RWPE1 (cell line): ENCODE data around the gene RPS3.
"Not testable (repeated sequence)": the region's sequence is repeated elsewhere in the genome, so short reads cannot be mapped to it uniquely, and the experiment has no call there.

ENCODE experiments used
- CTCF ChIA-PET: fragments of 350-600 bp; sonication (Branson Sonifier 250); formaldehyde crosslinking; extraction: SDS; loops from one replicate; lab custom pipeline; 2021; lab: Yijun Ruan, JAX
- POLR2A ChIA-PET: fragments of 400-600 bp; formaldehyde crosslinking; extraction: SDS; loops from one replicate; lab custom pipeline; 2020; ENCODE audit warnings: antibody characterized with exemption; ENCODE audit not compliant: low non-redundant PET; lab: Yijun Ruan, JAX
- DNase-seq: peaks from one replicate; pipeline ENCODE4 v3.0.0; 2012; ENCODE audit warnings: low spot score
- H3K27ac ChIP-seq: fragments of 450-650 bp; 2 replicates; pipeline ENCODE4 v1.5.1; 2017
- TF ChIP-seq, protein P1 (sequence below): fragments of 450-650 bp; conservative IDR thresholded peaks from 2 replicates; pipeline ENCODE4 v1.5.1; 2017; ENCODE audit warnings: low read depth, mild to moderate bottlenecking

The RPS3 gene

DNA sequence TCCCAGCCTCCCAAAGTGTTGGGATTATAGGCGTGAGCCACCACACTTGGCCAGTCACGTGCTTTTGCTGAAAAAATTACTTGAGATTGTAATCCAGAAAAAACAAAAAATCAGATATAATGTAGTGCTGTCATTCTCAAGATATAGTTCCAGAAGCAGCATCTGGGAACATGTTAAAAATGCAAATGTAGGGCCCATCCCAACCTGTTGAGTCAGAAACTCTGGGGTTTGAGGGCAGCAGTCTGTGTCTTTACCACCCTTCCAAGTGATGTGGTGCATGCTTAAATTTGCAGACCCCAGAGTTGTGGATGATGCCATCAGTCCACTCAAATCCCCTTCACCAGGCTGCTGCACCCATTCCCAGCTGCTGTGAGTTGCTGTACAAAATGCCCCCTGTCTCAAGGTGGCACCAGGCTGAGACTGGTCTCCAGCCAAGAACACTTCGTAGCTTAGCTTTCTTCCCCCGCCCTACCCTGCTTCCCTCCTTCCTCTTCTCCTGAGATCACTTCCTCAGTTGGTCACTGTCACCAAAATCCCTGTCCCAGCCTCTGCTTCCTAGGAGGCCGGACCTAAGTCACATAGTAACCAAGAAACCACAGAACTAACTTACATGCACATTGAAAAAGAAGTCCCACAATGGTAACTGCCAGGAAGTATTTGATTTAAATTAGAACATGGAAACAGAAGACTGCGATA lies 29.6 kb upstream of the RPS3 start:
- H3K27ac ChIP-seq = no peak overlapping the region
- ChIA-PET POLR2A (no interaction called here), CTCF (no interaction called here)
- no peak for DNase-seq
- TF ChIP-seq, protein P1, sequence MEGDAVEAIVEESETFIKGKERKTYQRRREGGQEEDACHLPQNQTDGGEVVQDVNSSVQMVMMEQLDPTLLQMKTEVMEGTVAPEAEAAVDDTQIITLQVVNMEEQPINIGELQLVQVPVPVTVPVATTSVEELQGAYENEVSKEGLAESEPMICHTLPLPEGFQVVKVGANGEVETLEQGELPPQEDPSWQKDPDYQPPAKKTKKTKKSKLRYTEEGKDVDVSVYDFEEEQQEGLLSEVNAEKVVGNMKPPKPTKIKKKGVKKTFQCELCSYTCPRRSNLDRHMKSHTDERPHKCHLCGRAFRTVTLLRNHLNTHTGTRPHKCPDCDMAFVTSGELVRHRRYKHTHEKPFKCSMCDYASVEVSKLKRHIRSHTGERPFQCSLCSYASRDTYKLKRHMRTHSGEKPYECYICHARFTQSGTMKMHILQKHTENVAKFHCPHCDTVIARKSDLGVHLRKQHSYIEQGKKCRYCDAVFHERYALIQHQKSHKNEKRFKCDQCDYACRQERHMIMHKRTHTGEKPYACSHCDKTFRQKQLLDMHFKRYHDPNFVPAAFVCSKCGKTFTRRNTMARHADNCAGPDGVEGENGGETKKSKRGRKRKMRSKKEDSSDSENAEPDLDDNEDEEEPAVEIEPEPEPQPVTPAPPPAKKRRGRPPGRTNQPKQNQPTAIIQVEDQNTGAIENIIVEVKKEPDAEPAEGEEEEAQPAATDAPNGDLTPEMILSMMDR = no peak

DNA sequence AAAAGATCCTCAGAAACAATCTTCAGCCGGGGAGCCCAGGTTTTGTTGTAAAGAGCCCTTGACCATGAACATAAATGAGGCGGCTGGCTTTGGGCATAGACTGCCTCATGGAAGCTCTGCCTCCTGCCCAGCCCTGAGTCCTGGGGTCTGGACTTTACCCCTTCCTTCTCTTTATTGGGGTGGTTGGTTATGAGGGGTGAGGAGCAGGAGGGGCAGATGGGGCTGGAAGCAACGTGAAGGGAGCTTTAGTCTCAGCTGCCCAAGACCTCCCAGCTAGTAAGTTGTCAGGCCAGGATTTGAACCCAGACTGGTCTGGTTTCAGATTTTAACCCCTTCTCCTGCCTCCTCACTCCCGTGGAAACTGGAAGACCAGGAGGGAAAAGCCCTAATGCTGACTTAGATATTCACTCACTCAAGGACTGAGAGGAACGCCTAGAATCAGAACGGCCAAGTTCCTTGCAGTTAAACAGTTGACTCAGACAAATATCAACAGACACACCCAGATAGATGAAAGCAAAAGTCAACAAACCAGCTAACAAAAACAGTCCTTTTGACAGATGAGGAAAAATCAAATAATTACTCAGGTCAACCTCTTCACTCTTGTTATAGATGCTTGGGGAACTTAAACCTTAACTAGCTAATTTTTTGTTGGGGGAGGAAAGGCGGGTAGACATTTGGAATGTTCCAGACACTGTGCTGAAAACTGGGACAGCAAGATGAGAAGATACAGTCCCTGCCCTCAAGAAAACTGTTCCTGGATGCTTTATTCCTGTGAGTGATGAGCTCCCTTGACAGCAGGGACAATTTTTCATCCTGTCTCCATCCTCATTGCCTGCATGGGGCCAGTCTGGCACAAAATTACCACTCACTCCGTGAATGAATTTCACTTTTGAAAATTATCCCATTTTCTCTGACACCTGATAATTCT lies 27.1 kb upstream of the RPS3 start:
- TF ChIP-seq, protein P1 = no peak
- no peak overlapping the region for H3K27ac ChIP-seq
- DNase-seq = no peak
- ChIA-PET POLR2A (no interaction called here), CTCF (interaction anchor here (0.7 to 1.7 kb wide), 7 partner anchors 12 to 1719 kb away, joined by 3 to 9 read pairs (median 4); no protein-coding TSS in a partner anchor)

DNA sequence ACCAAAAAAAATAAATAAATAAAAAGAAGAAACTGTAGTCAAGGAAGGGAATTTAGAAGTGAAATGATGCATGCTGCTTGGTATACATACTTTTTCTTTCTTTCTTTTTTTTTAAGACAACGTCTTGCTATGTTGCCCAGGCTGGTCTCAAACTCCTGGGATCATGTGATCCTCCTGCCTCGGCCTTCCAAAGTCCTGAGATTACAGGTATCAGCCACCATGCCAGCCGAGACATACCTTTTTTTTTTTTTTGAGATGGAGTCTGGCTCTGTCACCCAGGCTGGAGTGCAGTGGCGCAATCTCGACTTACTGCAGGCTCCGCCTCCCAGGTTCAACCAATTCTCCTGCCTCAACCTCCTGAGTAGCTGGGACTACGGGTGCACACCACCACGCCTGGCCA lies 26.1 kb upstream of the RPS3 start:
- POLR2A ChIA-PET = no interaction called here
- TF ChIP-seq, protein P1 = no peak

DNA sequence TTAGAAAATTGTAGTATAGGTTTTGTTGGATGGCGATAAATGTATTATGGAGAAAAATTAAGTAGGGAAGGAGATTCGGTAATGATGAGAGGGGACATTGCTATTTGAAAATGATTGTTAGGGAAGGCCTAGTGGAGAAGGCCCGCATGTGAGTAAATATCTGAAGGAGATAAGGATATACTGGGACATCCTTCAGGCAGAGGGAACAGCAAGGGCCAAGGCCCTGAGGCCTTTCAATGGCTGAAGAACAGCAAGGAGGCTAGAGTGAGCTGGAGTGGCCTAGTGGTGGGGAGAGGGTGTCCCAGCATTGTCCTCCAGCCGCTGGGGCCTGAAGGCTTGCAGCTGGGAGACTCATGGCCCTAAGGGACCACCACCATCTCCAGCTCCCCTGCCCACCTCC lies 24.7 kb upstream of the RPS3 start:
- ChIA-PET POLR2A (no interaction called here), CTCF (interaction anchor here (1.0 kb wide), 1 partner anchor 10 kb away, joined by 3 read pairs; no protein-coding TSS in a partner anchor)
- TF ChIP-seq, protein P1 = no peak
- DNase-seq = no peak
- no peak overlapping the region for H3K27ac ChIP-seq

More for the DNA sequence above, 26.1 kb upstream of the RPS3 start:
- CTCF ChIA-PET = interaction anchor here (0.7 kb wide), 1 partner anchor 408 kb away, joined by 4 read pairs; no protein-coding TSS in a partner anchor
- no peak for DNase-seq
- no peak overlapping the region for H3K27ac ChIP-seq

DNA sequence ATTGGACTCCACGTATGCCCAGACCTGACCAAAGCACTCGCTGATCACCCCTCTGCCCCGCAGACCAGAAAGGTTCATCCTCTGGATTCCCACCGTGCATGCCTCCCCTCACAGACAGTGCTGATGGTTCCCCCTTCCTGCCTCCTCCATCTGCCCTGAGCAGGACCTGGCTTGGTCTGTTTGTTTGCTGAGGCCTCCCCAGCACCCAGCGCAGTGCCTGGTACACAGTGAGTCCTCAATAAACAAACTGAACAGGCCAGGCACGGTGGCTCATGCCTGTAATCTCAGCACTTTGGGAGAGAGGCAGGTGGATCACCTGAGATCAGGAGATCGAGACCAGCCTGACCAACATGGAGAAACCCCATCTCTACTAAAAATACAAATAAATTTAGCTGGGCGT lies 23.7 kb upstream of the RPS3 start:
- CTCF ChIA-PET = no interaction called here
- no peak overlapping the region for H3K27ac ChIP-seq
- POLR2A ChIA-PET = no interaction called here
- DNase-seq = no peak
- TF ChIP-seq, protein P1 = no peak

DNA sequence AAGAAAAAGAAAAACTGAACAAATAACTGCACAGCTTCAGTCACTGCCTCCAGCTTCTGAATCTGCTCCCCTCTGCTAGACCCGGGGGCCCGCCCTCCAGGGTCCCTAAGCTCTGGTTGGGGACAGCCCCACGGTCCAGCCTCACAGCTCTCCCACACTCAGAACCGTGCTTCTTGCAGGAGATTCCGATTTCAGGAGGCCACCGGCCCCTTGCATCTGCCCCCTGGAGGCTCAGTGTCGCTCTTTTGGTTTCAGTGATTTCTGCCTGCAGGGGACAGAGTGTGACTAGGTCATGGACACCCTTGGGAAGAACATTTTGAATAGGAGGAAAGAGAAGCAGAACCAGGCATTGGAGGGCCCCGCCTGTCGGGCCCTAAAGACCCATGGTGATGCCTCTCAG lies 23.1 kb upstream of the RPS3 start:
- TF ChIP-seq, protein P1 = no peak
- DNase-seq = no peak
- H3K27ac ChIP-seq = no peak overlapping the region
- ChIA-PET POLR2A (no interaction called here), CTCF (no interaction called here)

DNA sequence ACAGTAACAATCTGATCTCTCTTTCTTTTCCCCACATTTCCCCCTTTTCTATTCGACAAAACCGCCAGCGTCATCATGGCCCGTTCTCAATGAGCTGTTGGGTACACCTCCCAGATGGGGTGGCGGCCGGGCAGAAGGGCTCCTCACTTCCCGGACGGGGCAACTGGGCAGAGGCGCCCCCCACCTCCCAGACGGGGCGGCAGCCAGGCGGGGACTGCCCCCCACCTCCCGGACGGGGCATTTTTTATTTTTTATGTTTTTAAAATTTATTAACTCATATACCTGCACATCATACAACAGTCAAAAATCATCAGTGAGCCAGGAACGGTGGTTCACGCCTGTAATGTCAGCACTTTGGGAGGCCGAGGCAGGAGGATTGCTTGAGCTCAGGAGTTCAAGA lies 20.5 kb upstream of the RPS3 start:
- POLR2A ChIA-PET, DNase-seq, H3K27ac ChIP-seq, CTCF ChIA-PET: not testable (repeated sequence)
